ENCODE data around the gene PDXK.

Gene PDXK

DNA sequence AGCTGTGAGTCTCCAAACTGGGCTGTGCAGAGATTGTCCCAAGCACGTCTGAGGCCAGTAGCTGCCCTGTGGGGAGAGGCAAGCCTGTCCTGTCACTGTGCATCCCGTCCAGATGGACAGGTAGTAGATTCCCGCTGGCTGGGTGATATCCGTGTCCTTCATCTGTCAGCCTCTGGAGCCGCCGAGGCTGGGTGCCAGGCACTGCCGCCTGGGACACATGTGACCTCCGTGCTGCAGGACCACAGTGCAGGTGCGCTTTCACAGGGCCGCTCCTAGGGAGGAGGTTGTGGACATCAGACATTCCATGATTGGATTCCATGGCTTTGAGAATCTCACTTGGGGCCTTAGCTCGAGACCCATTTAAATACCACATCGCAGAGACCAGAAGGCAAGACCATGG, 4.7 kb downstream of the PDXK start:
- no peak for DNase-seq (ENCODE audit: low read depth, low spot score)

DNA sequence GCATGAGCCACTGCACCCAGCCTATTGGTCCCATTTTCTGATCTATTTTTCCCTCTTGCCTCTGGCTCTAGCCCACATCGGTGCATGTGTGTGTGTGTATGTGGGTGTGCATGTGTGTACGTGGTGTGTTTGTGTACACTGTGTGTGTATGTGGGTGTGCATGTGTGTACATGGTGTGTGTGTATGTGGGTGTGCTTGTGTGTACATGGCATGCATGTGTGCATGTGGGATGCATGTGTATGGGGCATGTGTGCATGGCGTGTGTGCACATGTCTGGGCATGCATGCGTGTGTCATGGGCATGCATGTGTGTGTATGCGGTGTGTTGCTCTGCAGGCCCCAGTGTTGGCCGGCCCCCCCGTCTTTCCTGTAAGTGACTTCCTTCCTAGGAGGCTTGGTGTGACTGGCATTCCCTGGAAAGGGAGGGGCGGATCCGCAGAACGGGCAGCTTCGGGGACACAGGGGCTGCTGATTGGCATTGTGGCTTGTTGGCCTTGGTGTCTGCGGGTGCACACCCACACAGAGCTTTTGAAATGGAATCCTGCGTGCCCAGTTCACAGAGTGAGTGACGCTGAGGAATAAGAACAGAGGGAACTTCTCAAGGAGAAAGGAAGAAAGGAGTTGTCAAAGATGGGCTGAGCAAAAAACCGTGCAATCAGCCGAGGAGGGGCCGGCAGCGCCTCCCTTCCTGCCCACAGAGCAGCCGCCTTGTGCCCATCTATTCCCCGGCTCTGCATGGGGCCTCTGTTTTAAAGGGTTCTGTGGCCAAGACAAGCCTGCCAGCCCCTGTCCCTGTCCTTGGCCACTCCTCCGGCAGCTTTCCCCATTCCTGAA, 8.0 kb downstream of the PDXK start:
- DNase-seq (ENCODE audit: low read depth, low spot score), result no peak

DNA sequence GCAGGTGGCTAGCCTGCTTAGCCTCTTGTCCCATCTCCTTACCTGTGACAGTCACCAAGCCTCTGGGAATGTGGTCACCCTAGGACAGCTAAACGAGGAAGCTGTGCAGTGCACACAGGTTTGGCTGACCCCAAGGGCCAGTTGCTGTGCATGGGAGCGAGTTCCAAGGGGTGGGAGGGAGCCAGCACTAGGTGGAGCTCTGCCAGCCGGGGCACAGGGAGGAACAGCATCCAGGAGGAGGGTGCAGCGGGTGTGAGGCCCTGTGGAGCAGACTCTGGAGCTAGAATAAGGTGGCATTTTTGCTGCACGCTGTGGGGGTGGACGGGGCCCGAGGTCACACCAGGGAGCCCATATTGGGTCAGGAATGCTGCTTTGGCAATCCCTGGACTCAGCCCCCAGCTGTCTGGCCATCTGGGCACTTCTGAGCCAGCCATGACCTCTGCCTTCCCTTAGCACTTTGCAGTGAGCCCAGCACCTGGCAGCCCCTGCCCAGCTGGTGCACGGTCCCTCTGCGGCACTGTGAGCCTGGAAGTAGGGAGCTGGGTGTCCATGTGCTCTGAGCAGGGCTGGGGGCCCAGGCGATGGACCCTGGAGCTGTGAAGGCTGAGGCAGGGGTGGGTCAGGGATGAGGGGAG, 8.7 kb downstream of the PDXK start:
- DNase-seq (ENCODE audit: low read depth, low spot score), result no peak

DNA sequence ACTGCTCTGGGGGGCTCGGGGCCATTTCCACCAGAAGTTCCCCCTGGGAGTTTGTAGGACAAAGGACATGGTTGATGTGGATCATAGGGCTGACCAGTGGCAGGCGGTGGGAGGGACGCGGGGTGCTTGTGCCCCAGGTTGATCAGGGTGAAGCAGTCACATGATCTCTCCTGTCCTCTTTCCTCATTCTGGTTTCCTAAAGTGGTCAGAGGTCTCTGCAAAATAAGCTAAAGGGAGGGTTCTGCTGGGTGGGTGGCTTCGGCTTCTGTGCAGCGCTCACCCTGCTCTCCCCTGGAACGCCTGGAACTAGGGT, 9.2 kb downstream of the PDXK start:
- DNase-seq (ENCODE audit: low read depth, low spot score), result no peak

DNA sequence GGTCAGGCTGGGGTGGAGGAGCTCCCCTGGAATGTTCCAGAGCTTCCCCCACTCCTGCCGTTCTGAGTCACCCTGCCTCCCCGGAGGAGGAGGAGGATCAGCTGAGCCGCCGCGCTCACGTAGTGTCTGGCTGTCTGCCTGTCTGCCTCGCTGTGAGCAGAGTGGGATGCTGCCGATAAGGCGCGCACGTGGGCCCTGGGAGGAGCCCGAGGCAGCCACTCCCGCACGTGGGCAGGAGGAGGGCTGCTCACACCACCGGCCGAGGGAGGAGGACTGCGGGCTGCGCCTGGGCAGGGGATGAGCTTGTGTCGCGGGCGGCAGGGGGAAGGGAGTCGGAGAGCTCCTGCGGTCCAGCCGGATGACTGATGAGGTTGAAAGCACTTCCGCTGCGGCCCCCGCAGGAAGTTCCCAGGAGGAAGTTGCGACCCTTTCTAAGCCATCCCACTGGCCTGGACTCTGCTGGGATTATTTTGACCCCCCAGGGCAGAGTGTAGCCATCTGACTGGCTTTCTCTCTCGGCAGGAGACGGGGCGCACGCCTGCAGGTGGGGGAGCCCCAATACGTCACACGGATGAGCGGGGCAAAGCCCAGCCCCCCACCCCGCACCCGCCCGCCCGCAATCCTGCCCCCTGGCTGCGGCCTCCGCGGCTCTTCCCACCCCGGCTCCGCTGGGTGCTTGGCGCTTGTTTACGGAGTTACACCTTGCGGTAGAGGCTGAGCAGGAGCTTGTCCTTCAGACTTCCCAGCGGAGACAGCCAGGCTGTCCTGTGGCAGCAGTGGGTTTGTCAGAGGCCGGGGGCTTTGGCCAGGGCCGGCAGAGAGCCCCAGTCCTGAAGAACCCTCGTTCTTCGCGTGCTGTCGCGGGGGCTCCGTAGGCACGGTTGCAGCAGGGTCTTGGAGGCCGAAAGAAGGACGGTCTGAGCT, 9.8 kb downstream of the PDXK start:
- DNase-seq (ENCODE audit: low read depth, low spot score), result peak; percentile 82

DNA sequence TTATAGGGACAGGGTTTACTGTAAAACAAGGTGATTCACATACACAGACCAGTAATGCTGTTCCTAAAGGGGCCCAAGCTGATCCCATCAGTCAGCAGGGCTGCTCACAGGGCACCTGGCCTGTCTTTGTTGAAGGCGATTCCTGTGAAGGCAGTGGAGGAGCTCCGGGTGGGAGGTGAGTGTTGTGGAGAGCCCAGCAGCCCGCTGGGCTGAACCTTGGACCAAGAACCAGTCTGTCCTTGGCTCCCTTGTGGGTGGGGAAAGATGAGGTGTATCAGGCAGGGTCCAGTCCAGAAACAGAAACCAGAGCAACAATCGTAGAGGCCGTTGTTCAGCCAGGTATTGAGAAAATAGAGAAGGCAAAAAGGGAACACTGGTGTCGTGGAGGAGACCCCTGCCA, 12.5 kb downstream of the PDXK start:
- no peak for DNase-seq (ENCODE audit: low read depth, low spot score)

DNA sequence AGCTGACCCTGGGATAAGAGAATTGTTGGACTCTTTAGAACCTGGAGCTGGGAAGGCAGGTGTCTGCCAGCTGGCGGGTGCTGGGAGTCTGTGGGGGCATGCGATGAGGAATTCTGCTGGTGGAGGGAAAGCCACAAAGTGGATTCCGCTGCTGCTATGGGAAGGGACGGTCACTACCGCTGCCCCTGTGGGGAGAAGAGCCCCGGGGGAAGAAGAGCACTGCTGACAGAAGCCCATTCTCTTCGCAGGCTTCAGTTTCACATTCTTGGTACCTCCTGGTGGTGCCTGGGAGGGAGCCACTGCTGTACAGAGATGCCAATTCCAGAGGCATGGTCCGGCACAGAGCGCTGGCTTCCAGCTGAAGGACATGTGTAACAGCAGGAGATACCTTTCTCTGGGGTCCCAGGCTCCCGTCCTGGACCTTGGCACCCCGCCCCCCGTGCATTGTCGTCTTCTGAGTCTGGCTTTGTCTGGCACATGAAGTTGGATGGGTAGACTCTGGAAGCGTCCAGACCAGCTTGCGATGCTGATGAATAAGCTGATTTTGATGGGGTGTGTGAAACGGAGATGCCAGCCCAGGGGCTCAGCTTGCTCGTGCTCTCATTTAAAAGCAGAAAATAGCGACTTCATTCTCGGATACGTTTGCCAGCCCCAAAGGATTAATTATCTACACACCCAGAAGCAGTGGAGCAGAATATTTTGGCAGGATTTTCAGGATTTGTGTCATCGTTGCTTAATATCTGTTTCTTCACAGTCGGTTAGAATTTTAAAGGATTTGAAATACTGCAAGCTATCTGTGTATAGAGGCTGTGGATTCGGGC, 13.2 kb downstream of the PDXK start:
- DNase-seq (ENCODE audit: low read depth, low spot score), result no peak

DNA sequence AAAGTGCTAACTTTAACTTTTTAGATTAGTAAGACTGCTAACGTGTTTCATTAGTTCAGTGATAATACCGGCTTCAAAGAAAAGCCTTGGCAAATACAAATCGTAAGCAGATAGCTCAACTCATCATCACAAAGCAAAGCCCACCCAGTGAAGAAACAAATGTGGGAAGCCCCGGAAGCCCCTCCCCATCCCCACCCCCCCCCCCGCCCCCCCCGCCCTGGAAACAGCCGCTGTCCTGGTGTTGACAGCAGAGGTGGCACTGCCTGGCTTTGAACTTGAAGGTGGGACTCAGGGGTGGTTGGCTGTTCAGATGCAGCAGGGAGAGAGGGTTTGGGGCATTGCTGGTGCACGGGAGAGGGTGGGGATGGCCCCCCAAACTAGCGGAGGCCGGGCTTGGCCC, 14.1 kb downstream of the PDXK start:
- no peak for DNase-seq (ENCODE audit: low read depth, low spot score)

DNA sequence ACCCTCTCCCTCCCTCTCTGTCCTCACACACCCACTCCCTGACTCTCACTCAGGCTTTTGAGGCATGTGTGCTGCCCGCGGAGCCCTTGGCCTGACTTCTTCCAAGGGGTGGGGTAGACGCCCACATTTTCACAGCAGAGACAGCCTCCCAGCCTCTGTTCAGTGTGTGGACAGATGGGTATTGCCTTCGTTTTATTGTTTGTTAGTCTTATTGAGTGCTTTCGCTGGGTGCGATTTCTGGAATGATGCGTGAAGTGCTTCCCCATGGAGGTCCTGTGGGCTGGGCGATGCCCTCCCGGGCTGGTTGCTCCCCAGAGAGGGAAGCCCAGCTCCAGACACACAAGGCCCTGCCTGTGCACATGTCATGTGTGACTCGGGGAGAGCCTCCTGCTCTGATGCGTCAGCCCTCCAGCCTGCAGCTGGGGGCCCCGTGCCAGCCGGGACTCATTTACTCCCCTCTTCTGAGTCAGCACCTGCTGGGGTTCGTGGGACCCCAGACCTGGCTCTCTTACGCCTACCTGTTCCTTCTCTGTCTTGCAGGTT, 14.7 kb downstream of the PDXK start:
- no peak for DNase-seq (ENCODE audit: low read depth, low spot score)

DNA sequence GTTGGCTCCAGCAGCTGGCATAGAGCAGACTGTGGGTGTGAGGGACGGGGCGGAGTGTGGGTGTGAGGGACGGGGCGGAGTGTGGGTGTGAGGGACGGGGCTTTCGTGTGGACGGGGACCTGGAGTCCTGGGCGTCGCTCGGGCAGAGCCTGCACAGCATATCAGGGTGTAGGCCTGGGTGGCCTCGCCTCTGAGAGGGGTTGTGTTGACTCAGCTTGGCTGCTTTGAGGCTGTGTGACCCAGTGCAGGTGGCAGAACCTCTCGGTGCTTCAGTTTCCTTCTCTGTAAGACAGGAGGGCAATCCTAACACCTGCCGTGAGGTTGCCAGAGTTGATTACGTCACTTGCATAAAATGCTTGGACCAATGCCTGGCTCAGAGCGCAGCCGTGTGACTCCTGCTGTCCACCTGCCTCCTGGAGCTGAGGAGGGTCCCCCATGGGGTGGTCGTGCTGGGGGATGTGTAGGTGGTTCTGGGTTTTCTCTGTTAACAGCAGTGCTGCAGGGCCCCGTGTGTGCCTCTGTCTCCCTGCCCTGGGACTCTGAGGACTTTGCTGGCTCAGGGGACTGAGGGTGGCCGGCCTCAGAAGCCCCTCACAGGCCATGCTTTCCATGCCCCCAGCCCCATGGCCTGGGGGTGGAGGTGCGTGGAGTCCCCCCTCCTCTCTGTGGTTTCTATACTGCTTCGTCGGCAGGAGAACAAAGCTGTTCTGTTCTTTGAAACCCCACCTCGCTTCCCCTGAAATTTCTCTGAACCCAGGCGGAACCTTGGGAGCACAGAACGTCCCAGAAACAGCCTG, 15.4 kb downstream of the PDXK start:
- DNase-seq (ENCODE audit: low read depth, low spot score), result no peak

DNA sequence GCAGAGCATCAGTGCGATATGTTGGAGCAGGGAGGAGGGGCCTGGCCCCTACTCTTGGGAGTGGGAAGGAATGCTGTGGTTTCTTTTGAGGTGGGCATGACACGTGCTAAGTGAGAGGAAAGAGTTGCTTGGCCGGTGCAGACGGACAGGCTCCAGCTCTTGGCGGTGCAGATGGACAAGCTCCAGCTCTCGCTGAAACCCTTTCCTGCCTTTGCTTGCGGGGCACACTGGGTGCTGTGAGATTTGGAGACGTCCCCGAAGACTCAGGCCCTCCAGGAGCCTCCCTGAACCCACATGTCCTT, 15.9 kb downstream of the PDXK start:
- no peak for DNase-seq (ENCODE audit: low read depth, low spot score)

DNA sequence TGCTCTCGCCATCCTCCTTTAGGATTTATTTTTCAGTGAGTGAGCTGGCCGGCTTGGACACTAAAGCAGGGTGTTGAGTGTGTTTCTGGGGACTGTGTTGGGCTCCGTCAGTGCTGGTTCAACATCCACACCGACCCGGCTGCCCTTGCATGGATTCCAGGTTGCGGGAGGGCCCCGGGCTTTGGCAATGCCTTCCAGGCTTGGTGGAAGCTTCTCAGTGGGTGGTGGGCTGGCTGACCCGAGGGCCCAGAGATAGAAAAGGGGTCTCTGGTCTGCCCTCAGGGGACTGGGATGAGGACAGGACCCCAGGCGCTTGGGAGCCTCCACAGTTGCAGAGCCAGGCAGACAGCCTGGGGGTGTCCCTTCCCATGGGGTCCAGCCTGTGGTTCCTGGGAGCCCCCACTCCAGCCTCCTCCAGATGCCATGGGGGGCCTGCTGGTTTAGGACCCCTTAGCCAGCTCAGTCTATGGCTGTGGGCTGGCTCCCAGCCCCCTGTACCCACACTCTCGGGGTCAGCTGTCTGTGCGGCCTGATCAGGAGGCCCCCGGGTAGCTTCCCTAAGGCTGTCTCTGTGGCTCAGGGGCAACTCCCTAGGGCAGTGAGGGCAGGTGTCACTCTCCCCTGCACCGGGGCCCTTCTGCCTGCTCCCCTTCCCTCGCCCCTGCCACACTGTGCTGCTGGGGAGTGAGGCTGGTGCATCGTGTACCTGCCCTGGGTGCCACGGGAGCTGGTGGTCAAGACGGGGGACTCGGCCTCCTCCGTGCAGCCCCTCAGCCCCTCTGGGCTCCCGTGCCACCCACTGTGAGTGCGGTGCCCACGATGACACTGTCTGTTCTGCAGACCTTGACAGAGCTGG, 16.5 kb downstream of the PDXK start:
- DNase-seq (ENCODE audit: low read depth, low spot score), result no peak

DNA sequence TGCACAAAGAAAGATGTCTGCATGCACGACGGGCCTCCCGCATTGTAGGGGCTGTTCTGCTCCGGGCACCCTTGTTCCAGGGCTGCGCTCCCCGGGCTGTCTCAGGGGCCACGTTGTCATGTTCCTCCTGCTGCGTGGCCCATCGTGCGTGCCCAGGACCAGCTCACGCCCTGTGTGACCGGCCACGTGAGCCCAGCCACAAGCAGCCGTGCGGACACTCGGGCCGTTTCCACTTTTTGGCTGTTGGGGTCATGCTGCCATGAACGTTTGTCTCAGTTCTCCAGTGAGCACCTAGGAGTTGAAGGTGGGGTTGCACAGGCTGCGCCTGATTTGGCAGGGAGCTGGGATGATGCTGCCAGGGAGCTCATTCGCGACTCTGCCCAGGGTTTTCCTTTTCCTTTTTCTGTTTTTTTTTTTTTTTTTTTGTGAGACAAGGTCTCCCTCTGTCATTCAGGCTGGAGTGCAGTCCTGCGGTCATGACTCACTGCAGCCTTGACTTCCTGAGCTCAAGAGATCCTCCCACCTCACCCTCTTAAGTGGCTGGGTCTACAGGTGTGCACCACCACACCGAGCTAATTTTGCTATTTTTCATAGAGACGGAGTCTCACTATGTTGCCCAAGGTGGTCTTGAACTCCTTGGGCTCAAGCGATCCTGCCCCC, 17.4 kb downstream of the PDXK start:
- DNase-seq (ENCODE audit: low read depth, low spot score), result no peak

DNA sequence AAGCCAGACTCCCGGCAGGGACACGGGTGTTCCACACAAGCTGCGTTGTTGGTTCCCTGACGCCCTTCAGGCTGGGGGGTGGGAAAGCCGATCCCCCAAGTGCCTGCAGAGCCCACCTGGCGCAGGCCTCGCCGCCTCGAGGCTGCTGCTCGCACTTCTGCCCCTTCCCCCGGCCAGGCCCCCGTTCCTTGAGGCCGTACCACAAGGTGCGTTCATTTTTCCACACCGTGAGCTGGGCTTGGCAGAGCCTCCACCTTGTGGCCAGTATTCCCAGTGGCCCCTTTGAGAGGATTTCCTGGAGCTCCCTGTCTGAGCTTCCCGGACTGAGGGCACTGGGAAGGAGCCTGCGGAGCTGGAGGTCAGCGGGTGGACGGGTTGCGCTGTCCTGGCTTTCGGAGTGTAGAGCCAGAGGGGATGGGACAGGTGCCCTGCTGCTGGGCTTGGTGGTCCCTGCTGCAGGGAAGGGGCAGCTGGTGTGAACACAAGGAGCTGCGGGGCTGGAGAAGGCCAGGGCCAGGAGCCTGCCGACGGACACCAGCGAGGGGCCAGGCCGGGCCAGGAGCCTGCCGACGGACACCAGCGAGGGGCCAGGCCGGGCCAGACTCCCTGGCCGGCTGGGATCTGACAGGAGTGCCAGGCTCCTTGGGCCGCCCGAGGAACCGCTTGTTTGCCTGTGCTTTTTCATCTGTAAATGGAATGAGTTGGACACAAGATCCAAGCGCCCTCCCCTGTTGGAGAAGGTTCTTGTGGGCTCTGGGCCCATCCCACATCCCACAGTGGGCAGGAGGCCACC, 18.4 kb downstream of the PDXK start:
- DNase-seq (ENCODE audit: low read depth, low spot score), result no peak

DNA sequence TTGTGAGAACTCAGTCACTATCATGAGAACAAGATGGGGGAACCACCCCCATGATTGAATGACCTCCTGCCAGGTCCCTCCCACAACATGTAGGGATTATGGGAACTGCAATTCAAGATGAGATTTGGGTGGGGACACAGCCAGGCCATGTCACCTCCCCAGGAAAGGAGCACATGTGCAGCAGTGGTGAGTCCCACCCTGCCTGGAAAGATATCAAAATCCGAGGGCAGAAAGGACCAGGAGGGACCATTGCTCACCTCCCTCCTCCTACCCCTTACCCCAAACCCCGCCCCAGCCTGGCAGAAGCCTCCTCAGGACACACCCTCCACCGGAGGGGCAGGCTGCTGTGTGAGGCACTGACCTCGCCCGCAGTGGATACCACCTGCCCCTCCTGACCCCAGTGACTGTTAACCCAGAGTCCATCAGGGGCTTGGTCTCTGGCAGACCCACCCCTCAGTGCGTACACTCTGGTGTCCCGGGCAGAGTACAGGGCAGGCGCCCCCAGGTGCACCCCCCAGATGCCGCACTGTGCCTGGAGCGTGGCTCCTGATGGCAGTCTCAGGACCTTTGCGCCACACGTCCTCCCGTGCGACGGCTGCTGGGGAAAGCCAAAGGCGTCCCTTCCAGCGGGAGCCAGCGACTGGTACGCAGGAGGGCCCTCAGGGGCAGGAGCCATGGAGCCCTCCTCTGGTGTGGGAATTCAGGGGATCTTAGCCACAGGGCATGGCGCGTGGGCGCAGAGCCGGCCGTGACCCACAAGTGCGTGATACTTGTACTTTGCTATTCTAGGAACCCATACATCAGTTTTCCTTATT, 20.9 kb downstream of the PDXK start:
- no peak for DNase-seq (ENCODE audit: low read depth, low spot score)

DNA sequence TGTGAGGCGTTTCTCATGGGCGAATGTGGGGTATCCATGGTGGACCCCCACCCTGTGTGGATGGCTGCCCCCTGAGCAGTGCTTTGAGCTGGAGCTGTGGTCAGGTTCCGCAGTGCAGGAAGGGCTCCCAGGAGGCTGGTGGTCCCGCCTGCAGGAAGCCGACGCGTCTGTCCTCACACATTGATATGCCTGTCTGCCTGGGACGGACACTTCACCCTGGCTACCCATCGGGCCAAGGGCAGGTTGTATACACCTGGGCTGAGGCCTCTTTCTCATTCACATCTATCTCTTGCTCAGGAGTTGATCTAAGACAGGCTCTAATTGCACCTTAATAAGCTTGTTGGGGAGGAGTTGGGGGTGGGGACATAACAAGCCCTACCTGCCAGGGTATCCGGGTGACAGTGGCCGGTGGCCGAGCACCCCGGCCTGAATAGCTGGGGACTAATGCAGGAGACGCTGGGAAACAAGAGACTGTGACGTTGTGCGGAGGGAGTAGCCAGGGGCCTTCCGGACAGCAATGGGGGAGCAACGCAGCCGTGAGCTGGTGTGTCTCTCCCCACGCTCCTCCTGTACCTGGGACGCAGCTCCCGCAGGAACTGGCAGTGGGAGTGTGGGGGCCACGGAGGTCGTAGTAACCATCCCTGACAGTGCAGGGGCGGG, 21.7 kb downstream of the PDXK start:
- DNase-seq (ENCODE audit: low read depth, low spot score), result no peak
